Measurements from ENCODE around the gene PTPRN2.

Gene PTPRN2

GRCh38 chr7:158112571-158113320 is 474.9 kb downstream of the PTPRN2 start:
- H3K9ac ChIP-seq (ENCODE audit: low read length): no peak overlapping the region
- no peaks in the 10 kb centered on the region for H3K4me1 ChIP-seq (ENCODE audit: control insufficient read depth, insufficient read depth, low read length)
- H3K27ac ChIP-seq (ENCODE audit: low read depth, low read length): no peak overlapping the region
- no peak overlapping the region for H3K4me3 ChIP-seq (ENCODE audit: low read length)
- H3K27me3 ChIP-seq (ENCODE audit: control insufficient read depth, insufficient read depth, low read length): peaks cover 3% of the 10 kb centered on the region
- H3K36me3 ChIP-seq (ENCODE audit: control insufficient read depth, insufficient read depth, low read length): no peaks in the 10 kb centered on the region

- H3K4me1 ChIP-seq (ENCODE audit: control insufficient read depth, insufficient read depth, low read length): no peaks in the 10 kb centered on the region
These were observed 475.6 kb downstream of the PTPRN2 start for GRCh38 chr7:158111906-158112570.

GRCh38 chr7:158111049-158111751 is 476.4 kb downstream of the PTPRN2 start:
- Histone ChIP-seq H3K27ac (ENCODE audit: low read depth, low read length) (no peak overlapping the region), H3K4me1 (ENCODE audit: control insufficient read depth, insufficient read depth, low read length) (no peaks in the 10 kb centered on the region), H3K9ac (ENCODE audit: low read length) (no peak overlapping the region), H3K27me3 (ENCODE audit: control insufficient read depth, insufficient read depth, low read length) (peaks cover 3% of the 10 kb centered on the region), H3K4me3 (ENCODE audit: low read length) (no peak overlapping the region), H3K36me3 (ENCODE audit: control insufficient read depth, insufficient read depth, low read length) (no peaks in the 10 kb centered on the region)

More at GRCh38 chr7:158111906-158112570, 475.6 kb downstream of the PTPRN2 start:
- Histone ChIP-seq H3K9ac (ENCODE audit: low read length) (no peak overlapping the region), H3K27ac (ENCODE audit: low read depth, low read length) (no peak overlapping the region), H3K36me3 (ENCODE audit: control insufficient read depth, insufficient read depth, low read length) (no peaks in the 10 kb centered on the region), H3K27me3 (ENCODE audit: control insufficient read depth, insufficient read depth, low read length) (peaks cover 3% of the 10 kb centered on the region), H3K4me3 (ENCODE audit: low read length) (no peak overlapping the region)

- no peak overlapping the region for H3K27ac ChIP-seq (ENCODE audit: low read depth, low read length)
- no peak overlapping the region for H3K9ac ChIP-seq (ENCODE audit: low read length)
These were observed 477.0 kb downstream of the PTPRN2 start for GRCh38 chr7:158110661-158111048.

GRCh38 chr7:158110034-158110590 is 477.5 kb downstream of the PTPRN2 start:
- Histone ChIP-seq H3K9ac (ENCODE audit: low read length) (no peak overlapping the region), H3K4me3 (ENCODE audit: low read length) (no peak overlapping the region), H3K27ac (ENCODE audit: low read depth, low read length) (no peak overlapping the region), H3K36me3 (ENCODE audit: control insufficient read depth, insufficient read depth, low read length) (no peaks in the 10 kb centered on the region), H3K27me3 (ENCODE audit: control insufficient read depth, insufficient read depth, low read length) (peaks cover 3% of the 10 kb centered on the region), H3K4me1 (ENCODE audit: control insufficient read depth, insufficient read depth, low read length) (no peaks in the 10 kb centered on the region)

More at GRCh38 chr7:158110661-158111048, 477.0 kb downstream of the PTPRN2 start:
- Histone ChIP-seq H3K4me1 (ENCODE audit: control insufficient read depth, insufficient read depth, low read length) (no peaks in the 10 kb centered on the region), H3K36me3 (ENCODE audit: control insufficient read depth, insufficient read depth, low read length) (no peaks in the 10 kb centered on the region), H3K4me3 (ENCODE audit: low read length) (no peak overlapping the region), H3K27me3 (ENCODE audit: control insufficient read depth, insufficient read depth, low read length) (peaks cover 3% of the 10 kb centered on the region)

GRCh38 chr7:158109364-158110033 is 478.1 kb downstream of the PTPRN2 start:
- H3K36me3 ChIP-seq (ENCODE audit: control insufficient read depth, insufficient read depth, low read length): no peaks in the 10 kb centered on the region
- H3K9ac ChIP-seq (ENCODE audit: low read length): no peak overlapping the region
- no peaks in the 10 kb centered on the region for H3K4me1 ChIP-seq (ENCODE audit: control insufficient read depth, insufficient read depth, low read length)
- H3K4me3 ChIP-seq (ENCODE audit: low read length): no peak overlapping the region
- peaks cover 3% of the 10 kb centered on the region for H3K27me3 ChIP-seq (ENCODE audit: control insufficient read depth, insufficient read depth, low read length)
- no peak overlapping the region for H3K27ac ChIP-seq (ENCODE audit: low read depth, low read length)

- no peak overlapping the region for H3K9ac ChIP-seq (ENCODE audit: low read length)
- no peaks in the 10 kb centered on the region for H3K36me3 ChIP-seq (ENCODE audit: control insufficient read depth, insufficient read depth, low read length)
- H3K4me1 ChIP-seq (ENCODE audit: control insufficient read depth, insufficient read depth, low read length): no peaks in the 10 kb centered on the region
- no peak overlapping the region for H3K4me3 ChIP-seq (ENCODE audit: low read length)
- no peak overlapping the region for H3K27ac ChIP-seq (ENCODE audit: low read depth, low read length)
- H3K27me3 ChIP-seq (ENCODE audit: control insufficient read depth, insufficient read depth, low read length): peaks cover 3% of the 10 kb centered on the region
These were observed 478.9 kb downstream of the PTPRN2 start for GRCh38 chr7:158108646-158109293.

GRCh38 chr7:158107806-158108205 is 479.8 kb downstream of the PTPRN2 start:
- Histone ChIP-seq H3K27me3 (ENCODE audit: control insufficient read depth, insufficient read depth, low read length) (peaks cover 3% of the 10 kb centered on the region), H3K36me3 (ENCODE audit: control insufficient read depth, insufficient read depth, low read length) (no peaks in the 10 kb centered on the region), H3K4me3 (ENCODE audit: low read length) (no peak overlapping the region), H3K4me1 (ENCODE audit: control insufficient read depth, insufficient read depth, low read length) (no peaks in the 10 kb centered on the region), H3K9ac (ENCODE audit: low read length) (no peak overlapping the region), H3K27ac (ENCODE audit: low read depth, low read length) (no peak overlapping the region)

- peaks cover 3% of the 10 kb centered on the region for H3K27me3 ChIP-seq (ENCODE audit: control insufficient read depth, insufficient read depth, low read length)
- H3K4me1 ChIP-seq (ENCODE audit: control insufficient read depth, insufficient read depth, low read length): no peaks in the 10 kb centered on the region
- H3K36me3 ChIP-seq (ENCODE audit: control insufficient read depth, insufficient read depth, low read length): no peaks in the 10 kb centered on the region
- no peak overlapping the region for H3K27ac ChIP-seq (ENCODE audit: low read depth, low read length)
- no peak overlapping the region for H3K9ac ChIP-seq (ENCODE audit: low read length)
- no peak overlapping the region for H3K4me3 ChIP-seq (ENCODE audit: low read length)
These were observed 481.4 kb downstream of the PTPRN2 start for GRCh38 chr7:158106272-158106671.

- H3K4me3 ChIP-seq (ENCODE audit: low read length): no peak overlapping the region
- H3K36me3 ChIP-seq (ENCODE audit: control insufficient read depth, insufficient read depth, low read length): no peaks in the 10 kb centered on the region
- H3K4me1 ChIP-seq (ENCODE audit: control insufficient read depth, insufficient read depth, low read length): no peaks in the 10 kb centered on the region
- peaks cover 3% of the 10 kb centered on the region for H3K27me3 ChIP-seq (ENCODE audit: control insufficient read depth, insufficient read depth, low read length)
- H3K27ac ChIP-seq (ENCODE audit: low read depth, low read length): no peak overlapping the region
- no peak overlapping the region for H3K9ac ChIP-seq (ENCODE audit: low read length)
These were observed 484.2 kb downstream of the PTPRN2 start for GRCh38 chr7:158103378-158103777.

GRCh38 chr7:158102897-158103296 is 484.7 kb downstream of the PTPRN2 start:
- Histone ChIP-seq H3K4me3 (ENCODE audit: low read length) (no peak overlapping the region), H3K27ac (ENCODE audit: low read depth, low read length) (no peak overlapping the region), H3K9ac (ENCODE audit: low read length) (no peak overlapping the region), H3K27me3 (ENCODE audit: control insufficient read depth, insufficient read depth, low read length) (peaks cover 1% of the 10 kb centered on the region), H3K36me3 (ENCODE audit: control insufficient read depth, insufficient read depth, low read length) (no peaks in the 10 kb centered on the region), H3K4me1 (ENCODE audit: control insufficient read depth, insufficient read depth, low read length) (no peaks in the 10 kb centered on the region)
